GM18520 (cell line): ENCODE data around the gene SLC44A4.

Experiments used
- ATAC-seq: cut with Tn5 transposase; IDR thresholded peaks from one replicate; pipeline ENCODE4 v1.9.1; 2021; ENCODE audit not compliant: unreplicated experiment

Gene SLC44A4

GRCh38 chr6:31901415-31901952 lies 22.7 kb upstream of the SLC44A4 start:
- ATAC-seq, result no peak

GRCh38 chr6:31900917-31901414 lies 22.2 kb upstream of the SLC44A4 start:
- ATAC-seq, result no peak

GRCh38 chr6:31899882-31900722 lies 21.3 kb upstream of the SLC44A4 start:
- ATAC-seq, result no peak

GRCh38 chr6:31899215-31899614 lies 20.4 kb upstream of the SLC44A4 start:
- no peak for ATAC-seq

- no peak for ATAC-seq
Observed at GRCh38 chr6:31898383-31899011, 19.7 kb upstream of the SLC44A4 start.

- ATAC-seq, result peak; percentile 41
Observed at GRCh38 chr6:31897612-31898382, 19.0 kb upstream of the SLC44A4 start, which contains the start of gene EHMT2. TSS of gene EHMT2 (minus strand) at chr6:31897698. CDS start at chr6:31897677, 21 bp downstream.

GRCh38 chr6:31896856-31897611 lies 18.2 kb upstream of the SLC44A4 start:
- ATAC-seq, result no peak

GRCh38 chr6:31896493-31896855 lies 17.7 kb upstream of the SLC44A4 start:
- no peak for ATAC-seq

GRCh38 chr6:31892821-31893220 lies 14.0 kb upstream of the SLC44A4 start:
- no peak for ATAC-seq

GRCh38 chr6:31889331-31889972 lies 10.7 kb upstream of the SLC44A4 start:
- ATAC-seq, result no peak

- ATAC-seq, result no peak
Observed at GRCh38 chr6:31888276-31889258, 9.8 kb upstream of the SLC44A4 start.

GRCh38 chr6:31887173-31888007 lies 8.6 kb upstream of the SLC44A4 start:
- no peak for ATAC-seq

GRCh38 chr6:31886541-31886991 lies 7.8 kb upstream of the SLC44A4 start:
- no peak for ATAC-seq

GRCh38 chr6:31884528-31885035 lies 5.8 kb upstream of the SLC44A4 start:
- no peak for ATAC-seq

GRCh38 chr6:31883676-31884075 lies 4.9 kb upstream of the SLC44A4 start:
- ATAC-seq, result no peak

- ATAC-seq, result no peak
Observed at GRCh38 chr6:31882344-31882743, 3.5 kb upstream of the SLC44A4 start.

- ATAC-seq, result no peak
Observed at GRCh38 chr6:31881136-31881859, 2.5 kb upstream of the SLC44A4 start.
